MM.1S (cell line): Measurements from ENCODE around the gene ADD2.
A peak's percentile ranks its signal among the peaks of the same experiment; 100 is the strongest.

Source experiments
- DNase-seq: peaks from one replicate; pipeline ENCODE4 v3.0.0-alpha.2; 2015
- H2AFZ ChIP-seq: fragments of 300-600 bp; sonication (generic); 2 replicates; pipeline ENCODE4 v1.6.0; 2016; ENCODE audit warnings: antibody characterized with exemption, low read length
- H3F3A ChIP-seq: fragments of 300-600 bp; sonication (generic); 2 replicates; pipeline ENCODE4 v1.6.1; 2016; ENCODE audit warnings: mild to moderate bottlenecking, antibody characterized with exemption, low read length, moderate library complexity, mixed read lengths; ENCODE audit not compliant: insufficient read depth
- H3K27ac ChIP-seq: fragments of 300-600 bp; sonication (generic); 2 replicates; pipeline ENCODE4 v1.5.1; 2016; ENCODE audit warnings: mild to moderate bottlenecking, low read length
- H3K27me3 ChIP-seq: fragments of 300-600 bp; sonication (generic); replicated peaks from 2 replicates; pipeline ENCODE4 v1.6.0; 2016; ENCODE audit warnings: low read length; ENCODE audit not compliant: insufficient read depth
- H3K36me3 ChIP-seq: fragments of 300-600 bp; sonication (generic); replicated peaks from 2 replicates; pipeline ENCODE4 v1.6.1; 2016; ENCODE audit warnings: mild to moderate bottlenecking, low read length, mixed read lengths; ENCODE audit not compliant: insufficient read depth
- H3K4me1 ChIP-seq: fragments of 300-600 bp; sonication (generic); 2 replicates; pipeline ENCODE4 v1.6.1; 2016; ENCODE audit warnings: low read length, mixed read lengths
- H3K4me2 ChIP-seq: fragments of 300-600 bp; sonication (generic); 2 replicates; pipeline ENCODE4 v1.6.0; 2016; ENCODE audit warnings: low read depth, low read length
- H3K4me3 ChIP-seq: fragments of 300-600 bp; sonication (generic); 2 replicates; pipeline ENCODE4 v1.5.1; 2016; ENCODE audit warnings: low read length, mixed read lengths
- H3K79me2 ChIP-seq: fragments of 300-600 bp; sonication (generic); 2 replicates; pipeline ENCODE4 v1.6.1; 2016; ENCODE audit warnings: mixed run types, low read length, mixed read lengths
- H3K9ac ChIP-seq: fragments of 300-600 bp; sonication (generic); 2 replicates; pipeline ENCODE4 v1.6.1; 2016; ENCODE audit warnings: low read length, mixed read lengths
- H3K9me2 ChIP-seq: fragments of 300-600 bp; sonication (generic); replicated peaks from 2 replicates; pipeline ENCODE4 v1.6.1; 2016; ENCODE audit warnings: mild to moderate bottlenecking, low read length, mixed read lengths; ENCODE audit not compliant: insufficient read depth
- H3K9me3 ChIP-seq: fragments of 300-600 bp; sonication (generic); replicated peaks from 2 replicates; pipeline ENCODE4 v1.6.1; 2016; ENCODE audit warnings: mild to moderate bottlenecking, low read length, mixed read lengths; ENCODE audit not compliant: insufficient read depth
- H4K20me1 ChIP-seq: fragments of 300-600 bp; sonication (generic); 2 replicates; pipeline ENCODE4 v1.6.1; 2016; ENCODE audit warnings: mild to moderate bottlenecking, low read length, moderate library complexity, mixed read lengths; ENCODE audit not compliant: insufficient read depth
- EZH2 ChIP-seq: fragments of 300-600 bp; sonication (generic); optimal IDR thresholded peaks from 2 replicates; pipeline ENCODE3; 2017; ENCODE audit warnings: low read depth, mild to moderate bottlenecking, antibody characterized with exemption, low read length, mixed read lengths
- EZH2phosphoT487 ChIP-seq: fragments of 300-600 bp; sonication (generic); IDR thresholded peaks from 2 replicates; pipeline ENCODE4 v1.6.1; 2018; ENCODE audit warnings: antibody characterized with exemption, low read length
- TF ChIP-seq, protein P1 (sequence below): fragments of 300-600 bp; sonication (generic); IDR thresholded peaks from 2 replicates; pipeline ENCODE4 v1.5.1; 2016; ENCODE audit warnings: antibody characterized with exemption, low read length, mixed read lengths

ADD2 gene

GRCh38 chr2:70687461-70687795, 80.6 kb downstream of the ADD2 start:
- Histone ChIP-seq H3K27ac (no peak overlapping the region), H3K9ac (no peak overlapping the region), H3K4me1 (peaks cover 7% of the 10 kb centered on the region), H3F3A (no peaks in the 10 kb centered on the region), H3K4me3 (no peak overlapping the region), H2AFZ (peak overlapping the region; percentile 47; the same call in 1 of the 2 replicates), H3K79me2 (no peaks in the 10 kb centered on the region), H4K20me1 (no peaks in the 10 kb centered on the region), H3K9me3 (no peaks in the 10 kb centered on the region), H3K27me3 (no peaks in the 10 kb centered on the region), H3K36me3 (no peaks in the 10 kb centered on the region), H3K4me2 (no peak overlapping the region), H3K9me2 (no peaks in the 10 kb centered on the region)
- no peak for TF ChIP-seq EZH2
- TF ChIP-seq, protein P1, sequence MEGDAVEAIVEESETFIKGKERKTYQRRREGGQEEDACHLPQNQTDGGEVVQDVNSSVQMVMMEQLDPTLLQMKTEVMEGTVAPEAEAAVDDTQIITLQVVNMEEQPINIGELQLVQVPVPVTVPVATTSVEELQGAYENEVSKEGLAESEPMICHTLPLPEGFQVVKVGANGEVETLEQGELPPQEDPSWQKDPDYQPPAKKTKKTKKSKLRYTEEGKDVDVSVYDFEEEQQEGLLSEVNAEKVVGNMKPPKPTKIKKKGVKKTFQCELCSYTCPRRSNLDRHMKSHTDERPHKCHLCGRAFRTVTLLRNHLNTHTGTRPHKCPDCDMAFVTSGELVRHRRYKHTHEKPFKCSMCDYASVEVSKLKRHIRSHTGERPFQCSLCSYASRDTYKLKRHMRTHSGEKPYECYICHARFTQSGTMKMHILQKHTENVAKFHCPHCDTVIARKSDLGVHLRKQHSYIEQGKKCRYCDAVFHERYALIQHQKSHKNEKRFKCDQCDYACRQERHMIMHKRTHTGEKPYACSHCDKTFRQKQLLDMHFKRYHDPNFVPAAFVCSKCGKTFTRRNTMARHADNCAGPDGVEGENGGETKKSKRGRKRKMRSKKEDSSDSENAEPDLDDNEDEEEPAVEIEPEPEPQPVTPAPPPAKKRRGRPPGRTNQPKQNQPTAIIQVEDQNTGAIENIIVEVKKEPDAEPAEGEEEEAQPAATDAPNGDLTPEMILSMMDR: no peak
- TF ChIP-seq EZH2phosphoT487: no peak
- DNase-seq: no peak

- TF ChIP-seq EZH2: no peak
- TF ChIP-seq, protein P1: peak; percentile 47
- no peaks in the 10 kb centered on the region for H4K20me1 ChIP-seq
- H3K79me2 ChIP-seq: no peaks in the 10 kb centered on the region
- no peaks in the 10 kb centered on the region for H3K36me3 ChIP-seq
- no peaks in the 10 kb centered on the region for H3K27me3 ChIP-seq
- H3K9ac ChIP-seq: no peak overlapping the region
- H3K9me2 ChIP-seq: no peaks in the 10 kb centered on the region
- H3K9me3 ChIP-seq: no peaks in the 10 kb centered on the region
- no peak overlapping the region for H3K4me2 ChIP-seq
- no peak overlapping the region for H3K4me3 ChIP-seq
- H2AFZ ChIP-seq: peak overlapping the region; percentile 47; the same call in 1 of the 2 replicates
- peaks cover 7% of the 10 kb centered on the region for H3K4me1 ChIP-seq
- H3K27ac ChIP-seq: no peak overlapping the region
- H3F3A ChIP-seq: no peaks in the 10 kb centered on the region
- DNase-seq: peak; percentile 76
These were observed 81.2 kb downstream of the ADD2 start for GRCh38 chr2:70686577-70687460.

DNA sequence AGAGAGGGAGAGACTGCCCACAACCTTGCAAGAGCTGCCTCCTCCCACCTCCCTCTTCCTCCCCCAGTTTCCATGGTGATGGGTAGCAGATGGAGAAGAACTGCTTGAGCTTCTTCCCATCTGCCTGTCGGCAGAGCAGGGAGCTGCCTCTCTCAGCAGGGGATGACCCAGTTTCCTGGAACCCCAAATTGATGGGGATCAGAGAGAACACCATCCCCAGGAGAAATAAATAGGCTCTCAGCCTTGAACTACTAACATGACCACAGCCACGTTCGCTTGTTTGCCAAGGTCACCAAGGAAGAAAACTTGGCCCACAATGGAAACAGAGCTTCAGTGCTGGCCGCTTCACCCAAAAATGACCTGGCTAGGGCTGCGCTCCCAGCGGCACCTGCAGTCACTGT, 82.2 kb downstream of the ADD2 start:
- no peaks in the 10 kb centered on the region for H3K9me2 ChIP-seq
- H2AFZ ChIP-seq: no peak overlapping the region
- TF ChIP-seq EZH2 (no peak), EZH2phosphoT487 (no peak)
- TF ChIP-seq, protein P1: no peak
- no peaks in the 10 kb centered on the region for H3F3A ChIP-seq
- H3K9ac ChIP-seq: no peak overlapping the region
- H3K4me3 ChIP-seq: no peak overlapping the region
- no peaks in the 10 kb centered on the region for H3K36me3 ChIP-seq
- H3K4me2 ChIP-seq: no peak overlapping the region
- no peaks in the 10 kb centered on the region for H4K20me1 ChIP-seq
- no peaks in the 10 kb centered on the region for H3K27me3 ChIP-seq
- no peaks in the 10 kb centered on the region for H3K9me3 ChIP-seq
- DNase-seq: no peak
- no peaks in the 10 kb centered on the region for H3K79me2 ChIP-seq
- H3K27ac ChIP-seq: no peak overlapping the region
- peaks cover 7% of the 10 kb centered on the region for H3K4me1 ChIP-seq
